HG02571 (cell line): Measurements from ENCODE around the gene CNTD1.
"Not testable (repeated sequence)": the region's sequence is repeated elsewhere in the genome, so short reads cannot be mapped to it uniquely, and the experiment has no call there.

Source experiments
- ATAC-seq: cut with Tn5 transposase; IDR thresholded peaks from one replicate; pipeline ENCODE4 v1.9.1; 2021; ENCODE audit warnings: mild to moderate bottlenecking, moderate library complexity; ENCODE audit not compliant: unreplicated experiment

CNTD1 gene

DNA sequence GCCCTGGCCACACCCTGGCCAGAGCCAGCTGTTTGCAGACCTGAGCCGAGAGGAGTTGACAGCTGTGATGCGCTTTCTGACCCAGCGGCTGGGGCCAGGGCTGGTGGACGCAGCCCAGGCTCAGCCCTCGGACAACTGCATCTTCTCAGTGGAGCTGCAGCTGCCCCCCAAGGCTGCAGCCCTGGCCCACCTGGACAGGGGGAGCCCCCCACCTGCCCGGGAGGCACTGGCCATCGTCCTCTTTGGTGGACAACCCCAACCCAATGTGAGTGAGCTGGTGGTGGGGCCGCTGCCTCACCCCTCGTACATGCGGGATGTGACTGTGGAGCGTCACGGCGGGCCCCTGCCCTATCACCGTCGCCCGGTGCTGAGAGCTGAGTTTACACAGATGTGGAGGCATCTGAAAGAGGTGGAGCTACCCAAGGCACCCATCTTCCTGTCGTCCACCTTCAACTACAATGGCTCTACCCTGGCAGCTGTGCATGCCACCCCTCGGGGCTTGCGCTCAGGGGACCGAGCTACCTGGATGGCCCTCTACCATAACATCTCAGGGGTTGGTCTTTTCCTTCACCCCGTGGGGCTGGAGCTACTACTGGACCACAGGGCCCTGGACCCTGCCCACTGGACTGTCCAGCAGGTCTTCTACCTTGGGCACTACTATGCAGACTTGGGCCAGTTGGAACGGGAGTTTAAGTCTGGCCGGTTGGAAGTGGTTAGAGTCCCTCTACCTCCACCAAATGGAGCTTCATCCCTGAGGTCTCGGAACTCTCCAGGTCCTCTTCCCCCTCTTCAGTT lies 46.3 kb downstream of the CNTD1 start:
- no peak for ATAC-seq

- no peak for ATAC-seq
These were observed 46.9 kb downstream of the CNTD1 start for GRCh38 chr17:42845556-42845917.

DNA sequence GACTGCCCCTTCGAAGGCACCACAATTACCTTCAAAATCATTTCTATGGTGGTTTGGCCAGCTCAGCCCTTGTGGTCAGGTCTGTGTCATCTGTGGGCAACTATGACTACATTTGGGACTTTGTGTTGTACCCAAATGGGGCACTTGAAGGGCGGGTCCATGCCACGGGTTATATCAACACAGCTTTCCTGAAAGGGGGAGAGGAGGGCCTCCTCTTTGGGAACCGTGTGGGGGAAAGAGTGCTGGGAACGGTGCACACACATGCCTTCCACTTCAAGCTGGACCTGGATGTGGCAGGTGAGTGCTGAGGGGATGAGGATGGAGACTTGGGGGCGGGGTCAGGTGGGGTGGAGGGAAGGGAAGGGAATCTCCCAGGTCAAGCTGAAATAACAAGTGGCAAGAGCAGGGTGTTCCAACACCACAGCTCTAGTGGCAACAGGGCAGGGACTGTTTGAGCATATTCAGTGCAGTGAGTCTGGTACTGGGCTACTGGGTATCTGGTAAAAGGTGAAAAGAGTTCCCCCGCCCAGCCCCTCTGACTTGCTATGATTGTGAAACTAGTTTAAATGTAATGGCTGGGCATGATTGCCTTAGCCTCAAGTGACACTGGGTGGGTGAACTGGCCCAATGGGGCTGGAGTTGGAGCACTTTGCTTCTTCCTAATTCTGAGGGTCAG lies 47.4 kb downstream of the CNTD1 start:
- no peak for ATAC-seq

DNA sequence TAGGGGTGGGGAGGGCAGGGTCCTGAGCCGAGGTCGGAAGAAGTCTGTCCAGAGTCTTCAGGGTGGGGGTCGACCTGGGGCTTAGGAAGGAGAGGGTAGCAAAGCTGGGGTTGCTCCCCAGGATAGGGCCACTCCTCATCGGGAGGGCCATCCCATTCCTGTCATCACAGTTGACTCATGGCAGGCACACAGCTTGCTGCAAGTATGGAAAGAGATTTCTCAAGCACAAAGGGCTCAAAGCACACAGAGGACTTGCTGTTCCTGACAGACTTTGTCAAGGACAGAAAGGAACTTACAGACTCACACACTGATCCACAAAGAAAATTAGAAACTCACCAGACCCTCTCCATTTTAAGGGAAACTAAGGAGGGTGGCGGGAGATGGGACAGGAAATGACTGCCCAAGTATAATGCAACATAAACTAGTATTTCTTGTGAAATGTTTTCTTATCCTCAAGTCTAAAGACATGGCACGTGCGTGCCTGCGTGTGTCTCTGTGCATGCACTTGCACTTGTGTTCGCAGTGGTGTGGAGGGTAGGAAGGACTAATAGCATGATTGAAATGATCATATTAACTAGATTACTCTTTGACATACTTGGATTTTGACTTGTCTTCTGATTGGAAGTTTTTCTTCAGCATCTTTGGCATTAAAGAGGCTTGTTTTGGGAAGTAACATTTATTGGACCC lies 48.1 kb downstream of the CNTD1 start:
- no peak for ATAC-seq

DNA sequence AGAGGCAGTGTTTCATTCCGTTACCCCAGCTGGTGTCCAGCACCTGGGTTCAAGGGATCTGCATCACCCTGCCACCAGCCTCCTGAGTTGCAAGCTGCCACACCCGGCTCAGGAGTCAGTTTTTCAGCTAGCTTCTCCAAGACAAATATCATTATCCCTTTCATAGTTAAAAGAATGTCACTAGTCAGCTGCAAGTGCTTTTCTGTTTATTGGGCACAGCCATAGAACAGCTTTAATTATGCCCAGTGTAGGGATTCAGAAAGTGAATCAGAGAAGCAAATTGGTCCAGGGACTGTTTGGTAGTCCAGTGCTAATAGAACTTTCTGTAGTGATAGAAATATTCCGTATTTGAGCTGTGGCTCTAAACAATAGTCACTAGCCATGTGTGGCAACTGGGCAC lies 49.4 kb downstream of the CNTD1 start:
- no peak for ATAC-seq

DNA sequence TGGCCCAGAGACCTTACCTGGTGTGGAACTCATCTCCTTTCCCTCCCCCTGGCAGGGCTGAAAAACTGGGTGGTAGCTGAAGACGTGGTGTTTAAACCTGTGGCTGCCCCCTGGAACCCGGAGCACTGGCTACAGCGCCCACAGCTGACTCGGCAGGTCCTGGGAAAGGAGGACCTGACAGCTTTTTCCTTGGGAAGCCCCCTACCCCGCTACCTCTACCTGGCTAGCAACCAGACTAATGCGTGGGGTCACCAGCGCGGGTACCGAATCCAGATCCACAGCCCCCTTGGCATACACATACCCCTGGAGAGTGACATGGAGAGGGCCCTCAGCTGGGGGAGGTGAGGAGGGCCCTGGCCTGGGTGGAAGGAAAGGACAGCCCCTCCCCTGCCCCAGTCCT lies 50.4 kb downstream of the CNTD1 start:
- ATAC-seq = no peak

DNA sequence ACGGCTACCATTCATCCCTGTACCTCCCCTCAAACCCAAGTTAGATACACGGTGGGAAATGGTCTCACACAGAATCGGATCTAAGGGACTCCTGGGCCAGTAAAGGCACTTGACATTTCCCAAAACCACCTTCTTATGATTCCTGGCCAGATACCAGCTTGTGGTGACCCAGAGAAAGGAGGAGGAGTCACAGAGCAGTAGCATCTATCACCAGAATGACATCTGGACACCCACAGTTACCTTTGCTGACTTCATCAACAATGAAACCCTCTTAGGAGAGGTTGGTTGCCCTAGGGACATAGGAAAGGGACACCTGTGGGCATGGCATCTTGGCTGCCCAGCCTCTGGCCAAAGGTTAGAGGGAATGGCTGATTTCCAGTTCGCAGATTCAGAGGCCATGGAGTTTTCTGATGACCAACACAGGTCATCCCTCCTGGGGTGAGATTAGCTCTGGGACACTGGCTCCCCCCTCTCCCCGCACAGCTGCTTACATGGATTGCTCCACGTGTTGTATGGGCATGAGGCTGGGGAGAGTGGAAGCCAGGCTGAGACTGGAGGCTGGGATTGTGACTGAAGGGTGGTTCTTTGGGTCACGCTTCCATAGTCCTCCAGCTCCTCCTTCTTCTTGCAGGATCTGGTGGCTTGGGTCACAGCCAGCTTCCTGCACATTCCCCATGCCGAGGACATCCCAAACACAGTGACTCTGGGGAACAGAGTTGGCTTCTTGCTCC lies 51.0 kb downstream of the CNTD1 start:
- ATAC-seq = no peak

DNA sequence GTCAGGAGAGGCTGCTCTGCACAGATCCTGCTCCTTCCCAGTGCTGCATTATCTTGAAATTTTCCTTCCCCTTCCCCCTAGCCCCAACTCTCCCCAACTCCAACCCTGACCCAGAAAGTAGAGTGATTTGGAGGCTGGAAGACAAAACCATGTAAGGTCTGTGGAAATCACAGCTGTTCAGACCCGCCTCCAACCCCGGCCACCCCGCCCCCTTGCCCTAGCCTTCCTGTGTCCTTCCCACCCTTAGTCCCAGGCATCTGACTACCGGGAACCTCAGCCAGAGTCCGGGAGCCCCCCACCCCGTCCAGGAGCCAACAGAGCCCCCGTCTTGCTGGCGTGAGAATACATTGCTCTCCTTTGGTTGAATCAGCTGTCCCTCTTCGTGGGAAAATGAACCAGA lies 52.3 kb downstream of the CNTD1 start, which contains the start of gene AOC3:
Gene AOC3, plus strand, starts transcription at position 246 of the 400 bp plus-strand sequence. Its CDS starts 145 bp downstream, at position 391.
- ATAC-seq = no peak

DNA sequence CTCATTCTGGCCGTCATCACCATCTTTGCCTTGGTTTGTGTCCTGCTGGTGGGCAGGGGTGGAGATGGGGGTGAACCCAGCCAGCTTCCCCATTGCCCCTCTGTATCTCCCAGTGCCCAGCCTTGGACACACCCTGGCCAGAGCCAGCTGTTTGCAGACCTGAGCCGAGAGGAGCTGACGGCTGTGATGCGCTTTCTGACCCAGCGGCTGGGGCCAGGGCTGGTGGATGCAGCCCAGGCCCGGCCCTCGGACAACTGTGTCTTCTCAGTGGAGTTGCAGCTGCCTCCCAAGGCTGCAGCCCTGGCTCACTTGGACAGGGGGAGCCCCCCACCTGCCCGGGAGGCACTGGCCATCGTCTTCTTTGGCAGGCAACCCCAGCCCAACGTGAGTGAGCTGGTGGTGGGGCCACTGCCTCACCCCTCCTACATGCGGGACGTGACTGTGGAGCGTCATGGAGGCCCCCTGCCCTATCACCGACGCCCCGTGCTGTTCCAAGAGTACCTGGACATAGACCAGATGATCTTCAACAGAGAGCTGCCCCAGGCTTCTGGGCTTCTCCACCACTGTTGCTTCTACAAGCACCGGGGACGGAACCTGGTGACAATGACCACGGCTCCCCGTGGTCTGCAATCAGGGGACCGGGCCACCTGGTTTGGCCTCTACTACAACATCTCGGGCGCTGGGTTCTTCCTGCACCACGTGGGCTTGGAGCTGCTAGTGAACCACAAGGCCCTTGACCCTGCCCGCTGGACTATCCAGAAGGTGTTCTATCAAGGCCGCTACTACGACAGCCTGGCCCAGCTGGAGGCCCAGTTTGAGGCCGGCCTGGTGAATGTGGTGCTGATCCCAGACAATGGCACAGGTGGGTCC lies 52.9 kb downstream of the CNTD1 start:
- not testable (repeated sequence) for ATAC-seq

- ATAC-seq = no peak
These were observed 53.7 kb downstream of the CNTD1 start for GRCh38 chr17:42852351-42852750.

DNA sequence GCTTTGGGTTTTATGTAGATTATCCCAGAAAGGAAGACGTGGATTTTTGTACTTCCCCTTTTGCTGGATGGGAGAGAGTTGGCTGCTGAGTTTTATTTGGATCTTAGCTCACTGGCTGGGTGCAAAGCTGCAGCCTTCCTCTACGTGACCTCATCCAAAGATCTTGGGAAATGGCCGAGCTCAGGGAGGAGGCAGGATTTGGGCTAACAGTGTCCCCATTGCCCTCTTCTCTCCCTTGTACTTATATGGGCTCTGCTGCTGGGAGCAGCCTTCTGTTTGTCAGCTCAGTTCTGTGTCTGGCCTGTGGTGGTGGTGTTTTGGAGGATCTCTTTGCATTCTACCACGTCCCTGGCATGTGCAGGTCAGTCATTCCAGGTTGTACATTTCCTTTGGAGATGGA lies 54.3 kb downstream of the CNTD1 start:
- no peak for ATAC-seq

DNA sequence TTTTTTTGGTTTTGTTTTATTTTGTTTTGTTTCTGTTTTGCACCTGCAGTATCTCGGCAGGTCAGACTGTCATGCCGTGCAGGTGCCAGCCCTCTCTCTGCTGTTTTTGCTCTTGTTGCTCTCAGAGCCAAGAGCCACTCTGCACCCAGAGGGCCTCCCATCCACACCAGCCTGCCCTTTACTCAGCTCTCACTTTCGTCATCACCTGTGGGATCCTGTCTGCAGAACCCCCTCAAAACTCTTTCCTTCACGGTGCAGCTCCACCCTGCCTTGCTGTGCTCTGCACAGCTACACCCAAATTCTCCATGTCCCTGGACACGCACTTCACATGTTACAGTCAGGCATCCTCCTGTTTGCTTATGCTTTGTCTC lies 54.9 kb downstream of the CNTD1 start:
- ATAC-seq = no peak

- no peak for ATAC-seq
These were observed 55.5 kb downstream of the CNTD1 start for GRCh38 chr17:42853968-42854790.

- ATAC-seq = no peak
These were observed 56.5 kb downstream of the CNTD1 start for GRCh38 chr17:42855048-42855596.

DNA sequence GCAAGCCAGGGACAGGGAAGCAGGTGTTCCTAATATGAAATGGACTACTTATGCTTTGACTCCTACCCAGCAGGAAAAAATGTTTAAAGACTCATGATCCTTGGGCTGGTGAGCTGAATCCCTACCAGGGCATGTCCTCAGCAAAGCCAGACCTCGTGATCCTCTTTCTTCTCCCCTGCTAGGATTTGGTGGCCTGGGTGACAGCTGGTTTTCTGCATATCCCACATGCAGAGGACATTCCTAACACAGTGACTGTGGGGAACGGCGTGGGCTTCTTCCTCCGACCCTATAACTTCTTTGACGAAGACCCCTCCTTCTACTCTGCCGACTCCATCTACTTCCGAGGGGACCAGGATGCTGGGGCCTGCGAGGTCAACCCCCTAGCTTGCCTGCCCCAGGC lies 57.4 kb downstream of the CNTD1 start:
- ATAC-seq = not testable (repeated sequence)

- ATAC-seq = not testable (repeated sequence)
These were observed 57.9 kb downstream of the CNTD1 start for GRCh38 chr17:42856516-42856915.

- ATAC-seq = no peak
These were observed 58.7 kb downstream of the CNTD1 start for GRCh38 chr17:42857389-42857788.
